ENCODE data around the gene FLYWCH1.
A peak's percentile ranks its signal among the peaks of the same experiment; 100 is the strongest.
"Not testable (repeated sequence)": the region's sequence is repeated elsewhere in the genome, so short reads cannot be mapped to it uniquely, and the experiment has no call there.

FLYWCH1 gene

DNA sequence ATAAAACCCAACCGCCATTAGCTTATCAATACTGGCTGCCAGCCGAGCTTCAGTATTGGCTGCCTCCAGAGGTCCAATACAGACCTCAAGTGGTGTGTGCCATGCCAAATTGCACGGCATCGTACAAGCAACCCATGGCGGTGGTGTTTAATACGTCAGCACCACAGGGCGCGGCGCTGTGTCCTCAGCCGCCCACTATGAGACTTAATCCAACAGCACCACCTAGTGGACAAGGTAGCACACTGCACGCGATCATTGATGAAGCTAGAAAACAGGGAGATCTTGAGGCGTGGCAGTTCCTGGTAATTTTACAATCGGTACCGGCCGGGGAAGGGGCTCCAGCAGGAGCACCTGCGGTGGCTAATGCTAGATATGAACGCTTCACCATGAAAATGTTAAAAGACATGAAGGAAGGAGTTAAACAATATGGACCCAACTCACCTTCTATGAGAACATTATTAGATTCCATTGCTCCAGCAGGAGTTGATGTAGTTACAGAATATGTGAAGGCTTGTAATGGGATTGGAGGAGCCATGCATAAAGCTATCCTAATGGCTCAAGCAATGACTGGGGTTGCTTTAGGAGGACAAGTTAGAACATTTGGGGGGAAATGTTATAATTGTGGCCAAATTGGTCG, 15.4 kb downstream of the FLYWCH1 start:
- DNase-seq: peak; percentile 67

- not testable (repeated sequence) for DNase-seq
Measured at GRCh38 chr16:2928151-2928550, 16.4 kb downstream of the FLYWCH1 start.

DNA sequence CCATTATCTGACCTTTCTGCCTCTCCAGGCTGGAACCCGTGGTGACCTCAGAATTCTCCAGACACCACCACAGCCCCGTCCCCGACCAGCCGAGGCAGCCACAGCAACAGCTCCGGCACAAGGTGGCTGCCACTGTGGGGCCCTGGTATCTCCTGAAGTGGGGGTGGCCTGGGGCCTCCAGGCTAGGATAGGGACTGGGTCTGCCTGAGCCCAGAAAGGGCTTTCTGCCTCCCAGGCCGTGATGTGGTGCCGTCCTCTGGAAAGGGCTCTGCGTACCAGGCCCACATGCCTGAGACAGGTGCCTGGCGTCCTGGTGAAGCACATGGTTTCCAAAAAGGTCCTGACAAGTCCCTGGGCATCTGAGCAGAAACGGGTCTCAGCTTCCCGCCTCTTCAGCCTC, 17.1 kb downstream of the FLYWCH1 start:
- DNase-seq: no peak

DNA sequence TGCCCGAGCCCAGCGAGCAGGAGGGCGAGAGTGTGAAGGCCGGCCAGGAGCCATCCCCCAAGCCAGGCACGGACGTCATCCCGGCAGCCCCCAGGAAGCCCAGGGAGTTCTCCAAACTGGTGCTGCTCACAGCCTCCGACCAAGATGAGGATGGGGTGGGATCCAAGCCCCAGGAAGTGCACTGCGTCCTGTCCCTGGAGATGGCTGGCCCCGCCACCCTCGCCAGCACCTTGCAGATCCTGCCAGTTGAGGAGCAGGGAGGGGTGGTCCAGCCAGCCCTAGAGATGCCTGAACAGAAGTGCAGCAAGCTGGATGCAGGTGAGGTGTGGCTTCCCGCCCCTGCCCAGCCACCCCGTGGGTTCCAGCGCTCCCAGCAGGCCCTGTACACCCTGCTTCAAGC, 18.0 kb downstream of the FLYWCH1 start:
- no peak for DNase-seq

GRCh38 chr16:2930236-2930635, 18.5 kb downstream of the FLYWCH1 start:
- DNase-seq: no peak

- not testable (repeated sequence) for DNase-seq
Measured at GRCh38 chr16:2931231-2931914, 19.6 kb downstream of the FLYWCH1 start.

- DNase-seq: no peak
Measured at GRCh38 chr16:2933136-2933535, 21.4 kb downstream of the FLYWCH1 start.

- no peak for DNase-seq
Measured at GRCh38 chr16:2933701-2934100, 22.0 kb downstream of the FLYWCH1 start.

DNA sequence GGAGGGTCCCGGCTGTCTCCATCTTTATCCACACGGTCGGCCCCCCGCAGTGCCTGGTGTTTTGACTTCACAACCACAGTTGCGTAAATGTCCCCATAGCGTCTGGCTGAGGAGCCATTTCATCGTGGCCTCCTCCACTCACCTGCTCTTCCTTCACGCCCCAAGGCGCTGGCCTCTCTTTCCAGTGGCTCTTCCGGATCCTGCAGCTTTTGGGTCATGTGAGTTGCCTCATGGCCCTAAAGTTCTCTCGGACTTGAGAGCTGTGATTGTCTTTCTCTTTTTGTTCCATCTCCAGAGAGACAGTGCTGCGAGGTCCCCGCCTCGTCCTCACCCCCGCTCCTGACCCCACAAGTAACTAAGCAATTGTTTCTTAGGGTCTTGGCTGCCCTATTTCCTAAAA, 22.7 kb downstream of the FLYWCH1 start:
- DNase-seq: no peak

- no peak for DNase-seq
Measured at GRCh38 chr16:2936436-2937011, 24.8 kb downstream of the FLYWCH1 start.

GRCh38 chr16:2937170-2937569, 25.4 kb downstream of the FLYWCH1 start:
- DNase-seq: no peak

DNA sequence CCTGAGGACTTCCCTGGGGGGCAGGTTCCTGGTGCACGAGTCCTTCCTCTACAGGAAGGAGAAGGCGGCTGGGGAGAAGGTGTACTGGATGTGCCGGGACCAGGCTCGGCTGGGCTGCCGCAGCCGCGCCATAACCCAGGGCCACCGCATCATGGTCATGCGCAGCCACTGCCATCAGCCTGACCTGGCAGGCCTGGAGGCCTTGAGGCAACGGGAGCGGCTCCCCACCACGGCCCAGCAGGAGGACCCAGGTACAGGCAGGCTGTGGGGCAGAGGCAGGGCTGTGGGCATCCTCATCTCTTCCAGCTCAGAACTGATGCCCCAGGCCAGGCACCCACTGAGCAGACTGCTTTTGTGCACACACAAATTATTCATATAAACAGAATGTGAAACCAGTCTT, 26.5 kb downstream of the FLYWCH1 start:
- no peak for DNase-seq

GRCh38 chr16:2939968-2940367, 28.2 kb downstream of the FLYWCH1 start:
- no peak for DNase-seq

GRCh38 chr16:2942045-2942444, 30.3 kb downstream of the FLYWCH1 start:
- no peak for DNase-seq

DNA sequence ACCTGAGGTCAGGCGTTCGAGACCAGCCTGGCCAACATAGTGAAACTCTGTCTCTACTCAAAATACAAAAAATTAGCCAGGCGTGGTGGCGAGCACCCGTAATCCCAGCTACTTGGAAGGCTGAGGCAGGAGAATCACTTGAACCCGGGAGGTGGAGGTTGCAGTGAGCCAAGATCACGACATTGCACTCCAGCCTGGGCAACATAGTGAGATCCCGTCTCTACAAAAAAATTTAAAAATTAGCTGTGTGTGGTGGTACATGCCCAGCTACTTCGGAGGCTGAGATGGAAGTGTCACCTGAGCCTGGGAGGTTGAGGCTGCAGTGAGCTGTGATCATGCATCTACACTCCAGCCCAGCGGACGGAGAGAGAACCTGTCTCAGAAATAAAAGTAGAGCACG, 32.0 kb downstream of the FLYWCH1 start:
- not testable (repeated sequence) for DNase-seq

GRCh38 chr16:2946649-2947048, 34.9 kb downstream of the FLYWCH1 start:
- DNase-seq: no peak

GRCh38 chr16:2948807-2949704, 37.3 kb downstream of the FLYWCH1 start:
- DNase-seq: no peak

GRCh38 chr16:2949705-2950352, 38.1 kb downstream of the FLYWCH1 start:
- no peak for DNase-seq

DNA sequence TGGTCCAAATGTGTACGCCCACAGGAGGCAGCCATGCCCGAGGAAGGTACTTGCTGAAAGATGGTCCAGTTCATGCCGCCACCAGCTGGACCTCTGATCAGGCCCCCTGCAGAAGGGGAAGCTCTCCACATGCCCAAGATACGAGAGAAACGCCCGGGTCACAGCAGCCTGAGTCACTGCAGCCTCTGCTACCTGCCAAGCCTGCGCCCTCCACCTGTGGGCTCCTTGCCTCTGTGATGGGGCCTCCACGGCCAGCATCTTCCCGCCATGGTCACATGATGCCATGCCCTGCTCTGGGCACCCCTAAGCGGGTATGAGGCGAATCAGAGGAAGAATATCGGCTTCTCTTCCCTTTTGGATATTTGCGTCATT, 38.6 kb downstream of the FLYWCH1 start:
- DNase-seq: no peak

DNA sequence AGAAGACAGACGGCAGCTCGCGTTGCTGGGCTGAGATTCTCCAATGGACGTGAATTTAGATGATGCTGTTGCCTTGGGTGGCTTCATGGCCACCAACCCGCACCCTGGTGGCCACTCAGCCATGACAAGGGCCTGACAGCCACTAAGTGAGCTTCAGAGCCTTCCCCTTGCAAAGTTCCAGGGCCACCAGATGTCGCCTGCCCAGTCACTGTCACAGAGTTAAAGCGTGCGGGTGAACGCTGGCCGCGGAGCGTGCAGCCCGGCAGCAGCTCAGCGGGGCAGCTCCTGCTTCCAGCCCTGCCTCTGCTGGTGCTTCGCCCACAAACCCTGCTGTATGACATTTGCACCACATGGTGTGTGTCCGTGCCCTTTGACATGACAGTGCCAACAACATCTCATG, 39.0 kb downstream of the FLYWCH1 start:
- no peak for DNase-seq

GRCh38 chr16:2952679-2953078, 40.9 kb downstream of the FLYWCH1 start:
- no peak for DNase-seq

GRCh38 chr16:2953706-2954627, 42.2 kb downstream of the FLYWCH1 start:
- no peak for DNase-seq
